ENCODE data around the gene CD27. TPM values are rescaled to one million over a fixed set of nuclear protein-coding genes. Genes with fewer than 3 reads are reported as not detected.
A peak's percentile ranks its signal among the peaks of the same experiment; 100 is the strongest.

Gene CD27
- total and polyA plus RNA-seq, 2 experiments from 2014 or later: 0.53 TPM; not detected in 1

GRCh38 chr12:6492838-6493496 is 48.2 kb downstream of the CD27 start, which contains the start of gene MRPL51:
Gene MRPL51, minus strand, starts transcription at chr12:6493262. Its CDS starts 126 bp downstream, at chr12:6493136.
- ATAC-seq (peak; percentile 92), DNase-seq (ENCODE audit: low spot score) (peak; percentile 99)
- Mint-ChIP-seq H3K4me1 (peaks cover 13% of the 10 kb centered on the region; the same call in 2 of the 3 replicates), H3K27me3 (ENCODE audit: insufficient read depth, low read depth, poor library complexity) (peaks cover 6% of the 10 kb centered on the region), H3K27ac (peak within 1 kb of the TSS; percentile 98), H3K36me3 (ENCODE audit: low read depth) (peaks cover 42% of the 10 kb centered on the region), H3K4me3 (peak within 1 kb of the TSS; percentile 97), H3K9me3 (no peaks in the 10 kb centered on the region)
- H3K36me3 ChIP-seq (ENCODE audit: insufficient read depth): peaks cover 21% of the 10 kb centered on the region
- H3K9me2 ChIP-seq (ENCODE audit: insufficient read depth): no peaks in the 10 kb centered on the region
- TF ChIP-seq ETS1 (IDR thresholded peaks at IDR 0.05) (peak; percentile 78), ZNF462 (CRISPR knock-in tag; IDR thresholded peaks at IDR 0.05) (no peak), POLR2AphosphoS5 (IDR thresholded peaks at IDR 0.05; ENCODE audit: low read depth) (peak; percentile 76), CREB1 (CRISPR knock-in tag; IDR thresholded peaks at IDR 0.05; ENCODE audit: low read depth) (peak; percentile 83)
- peaks cover 27% of the 10 kb centered on the region for H3K4me1 ChIP-seq (ENCODE audit: insufficient read depth)
- peaks cover 49% of the 10 kb centered on the region for H3K79me2 ChIP-seq (replicated peaks; ENCODE audit: insufficient read depth)
- H3K27ac ChIP-seq (ENCODE audit: low read depth): peak within 1 kb of the TSS; percentile 99
- H2AFZ ChIP-seq: peak within 1 kb of the TSS; percentile 39; the same call in 1 of the 2 replicates
- peaks cover 8% of the 10 kb centered on the region for H4K20me1 ChIP-seq (replicated peaks; ENCODE audit: insufficient read depth)
- H3K27me3 ChIP-seq (ENCODE audit: insufficient read depth): no peaks in the 10 kb centered on the region
- peaks cover 8% of the 10 kb centered on the region; the same call in 1 of the 2 replicates for H3F3A ChIP-seq (replicated peaks; ENCODE audit: low read depth)
- peak within 1 kb of the TSS; percentile 88 for H3K4me2 ChIP-seq
- peak within 1 kb of the TSS; percentile 70 for H3K4me3 ChIP-seq
